Type B pancreatic cell (in vitro differentiated cells): ENCODE measurements around the gene HLA-DOA. TPM values are rescaled to one million over a fixed set of nuclear protein-coding genes. Genes with fewer than 3 reads are reported as not detected.

Experiments
- DNase-seq: peaks from one replicate; pipeline ENCODE4 v3.0.0; 2021; ENCODE audit warnings: mixed read lengths; ENCODE audit not compliant: unreplicated experiment; ENCODE audit errors: extremely low spot score
- H3K27ac Mint-ChIP-seq: 2 replicates; pipeline ENCODE4 v1.8.0; 2021; ENCODE audit warnings: mild to moderate bottlenecking, mixed read lengths
- H3K27me3 Mint-ChIP-seq: 2 replicates; pipeline ENCODE4 v1.8.0; 2021; ENCODE audit warnings: mixed read lengths
- H3K36me3 Mint-ChIP-seq: 2 replicates; pipeline ENCODE4 v1.8.0; 2021; ENCODE audit warnings: mixed read lengths
- H3K4me1 Mint-ChIP-seq: one replicate; pipeline ENCODE4 v1.8.0; 2021; ENCODE audit warnings: mixed read lengths; ENCODE audit not compliant: unreplicated experiment
- H3K4me3 Mint-ChIP-seq: 2 replicates; pipeline ENCODE4 v1.8.0; 2021; ENCODE audit warnings: mild to moderate bottlenecking, mixed read lengths
- H3K9me3 Mint-ChIP-seq: 2 replicates; pipeline ENCODE4 v1.8.0; 2021; ENCODE audit warnings: mixed read lengths
- CTCF ChIP-seq: fragments of 200-600 bp; sonication (generic); conservative IDR thresholded peaks from 2 replicates; pipeline ENCODE4 v1.5.0; 2021; ENCODE audit warnings: antibody characterized with exemption, mild to moderate bottlenecking
- total RNA-seq: library from RNA; stranded (reverse); gene quantifications from 2 replicates; pipeline ENCODE4 v1.2.1, GENCODE V29; 2021; ENCODE audit warnings: low replicate concordance

The HLA-DOA gene
- total RNA-seq, 1 donor from 2014 or later, result 2.5 TPM

GRCh38 chr6:33019372-33019771, 10.0 kb upstream of the HLA-DOA start:
- Mint-ChIP-seq H3K36me3 (no peaks in the 10 kb centered on the region), H3K27me3 (peaks cover 45% of the 10 kb centered on the region), H3K9me3 (no peaks in the 10 kb centered on the region), H3K4me3 (no peak overlapping the region), H3K27ac (no peak overlapping the region), H3K4me1 (peaks cover 12% of the 10 kb centered on the region)
- TF ChIP-seq CTCF, result no peak
- DNase-seq, result no peak

DNA sequence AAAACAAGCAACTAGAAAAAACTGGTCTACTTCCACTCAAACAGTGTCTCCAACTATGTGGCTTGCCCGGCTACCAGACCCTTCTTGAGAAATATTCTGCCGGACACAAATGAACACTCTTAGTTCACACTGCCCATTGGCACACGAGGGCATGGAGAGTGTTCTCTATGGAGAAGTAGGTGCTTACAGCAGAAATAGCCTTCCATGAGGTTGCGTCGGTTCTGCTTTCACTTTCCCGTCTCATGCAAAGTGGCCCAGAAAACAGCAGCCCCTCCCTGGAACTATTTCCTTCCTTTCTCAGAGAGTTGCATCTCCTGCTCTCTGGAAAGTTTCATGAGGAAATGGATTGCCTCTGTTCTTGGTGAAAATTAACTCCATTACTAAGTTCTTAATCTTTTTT, 9.5 kb upstream of the HLA-DOA start:
- no peak for TF ChIP-seq CTCF
- no peak overlapping the region for H3K4me3 Mint-ChIP-seq
- H3K9me3 Mint-ChIP-seq, result no peaks in the 10 kb centered on the region
- peaks cover 12% of the 10 kb centered on the region for H3K4me1 Mint-ChIP-seq
- peaks cover 45% of the 10 kb centered on the region for H3K27me3 Mint-ChIP-seq
- no peak overlapping the region for H3K27ac Mint-ChIP-seq
- no peaks in the 10 kb centered on the region for H3K36me3 Mint-ChIP-seq
- no peak for DNase-seq

GRCh38 chr6:33018418-33018817, 9.0 kb upstream of the HLA-DOA start:
- Mint-ChIP-seq H3K4me1 (peaks cover 12% of the 10 kb centered on the region), H3K36me3 (no peaks in the 10 kb centered on the region), H3K9me3 (no peaks in the 10 kb centered on the region), H3K27ac (no peak overlapping the region), H3K4me3 (no peak overlapping the region), H3K27me3 (peaks cover 49% of the 10 kb centered on the region)
- no peak for TF ChIP-seq CTCF
- DNase-seq, result no peak

DNA sequence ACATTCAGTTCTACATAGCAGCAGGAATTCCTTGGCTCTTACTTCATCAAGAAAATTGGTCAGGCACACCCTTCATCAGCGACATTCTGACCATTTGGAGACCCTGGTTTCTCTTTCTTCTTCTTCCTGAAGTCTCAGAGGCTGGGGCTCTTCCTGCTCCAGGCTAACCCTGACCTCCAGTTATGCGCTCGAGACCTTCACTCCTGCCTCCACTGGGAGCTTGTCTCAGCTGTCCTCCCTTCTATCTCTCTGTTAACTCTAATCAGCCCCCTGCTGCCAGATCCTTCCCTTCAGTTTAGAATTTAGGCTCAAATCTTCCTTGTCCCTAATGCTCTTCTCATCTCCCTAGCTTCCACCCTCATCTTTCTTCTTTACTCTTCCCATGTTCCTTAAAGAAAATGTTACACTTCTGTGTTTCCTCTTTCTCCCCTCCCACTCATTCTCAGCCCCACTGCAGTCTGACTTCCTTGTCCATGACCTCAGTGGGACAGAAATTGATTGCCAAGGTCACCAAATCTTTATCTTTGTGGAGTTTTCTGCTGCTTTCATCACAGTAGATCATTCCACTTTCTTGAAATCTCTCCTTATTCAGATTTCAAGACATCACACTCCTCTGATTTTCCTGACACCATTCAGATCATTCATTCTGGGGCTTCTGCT, 8.4 kb upstream of the HLA-DOA start:
- Mint-ChIP-seq H3K4me1 (peaks cover 12% of the 10 kb centered on the region), H3K4me3 (no peak overlapping the region), H3K27ac (no peak overlapping the region), H3K36me3 (no peaks in the 10 kb centered on the region), H3K9me3 (no peaks in the 10 kb centered on the region), H3K27me3 (peaks cover 53% of the 10 kb centered on the region)
- TF ChIP-seq CTCF, result no peak
- no peak for DNase-seq

DNA sequence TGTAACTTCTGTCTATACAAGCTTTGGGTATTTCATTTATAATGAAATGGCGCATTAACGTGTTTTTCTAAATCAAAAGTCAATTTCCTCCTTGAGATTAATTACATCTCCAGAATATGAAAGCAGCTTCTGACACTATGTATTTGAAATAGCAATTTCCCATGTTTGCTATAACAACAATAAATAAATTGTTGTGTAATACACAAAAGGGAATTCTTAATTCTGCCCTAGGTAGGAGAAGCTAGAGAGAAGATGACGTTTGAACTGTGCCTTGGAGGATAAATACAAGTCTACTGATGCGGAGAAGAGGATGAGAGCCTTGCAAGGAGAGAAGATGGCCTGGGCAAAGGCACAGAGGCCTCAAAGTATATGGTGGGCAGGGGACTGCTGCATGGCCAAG, 7.6 kb upstream of the HLA-DOA start:
- H3K36me3 Mint-ChIP-seq, result no peaks in the 10 kb centered on the region

More for the DNA sequence above, 7.6 kb upstream of the HLA-DOA start:
- Mint-ChIP-seq H3K9me3 (no peaks in the 10 kb centered on the region), H3K4me1 (peaks cover 12% of the 10 kb centered on the region), H3K27ac (no peak overlapping the region), H3K4me3 (no peak overlapping the region), H3K27me3 (peaks cover 57% of the 10 kb centered on the region)
- DNase-seq, result no peak
- TF ChIP-seq CTCF, result no peak
